ENCODE results near the gene AGTR1. TPM values are rescaled to one million over a fixed set of nuclear protein-coding genes. Genes with fewer than 3 reads are reported as not detected.

The AGTR1 gene
- total RNA-seq, 1 donor from 2014 or later = not detected

DNA sequence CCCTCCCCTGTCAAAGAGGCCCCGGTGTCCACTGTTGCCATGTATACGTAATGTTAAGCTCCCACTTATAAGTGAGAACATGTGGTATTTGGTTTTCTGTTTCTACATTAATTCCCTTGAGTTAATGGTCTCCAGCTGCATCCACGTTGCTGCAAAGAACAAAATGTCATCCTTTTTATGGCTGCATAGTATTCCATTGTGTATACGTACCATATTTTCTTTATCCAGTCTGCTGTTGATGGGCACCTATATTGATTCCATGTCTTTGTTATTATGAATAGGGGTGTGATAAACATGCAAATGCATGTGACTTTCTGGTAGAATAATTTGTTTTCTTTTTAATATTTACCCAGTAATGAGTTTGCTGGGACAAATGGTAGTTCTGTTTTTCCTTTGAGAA lies 43.3 kb upstream of the AGTR1 start:
- no peak overlapping the region for H3K4me3 ChIP-seq
- peaks cover 4% of the 10 kb centered on the region for H3K27me3 Mint-ChIP-seq (ENCODE audit: insufficient read depth, low read depth)
- no peak for DNase-seq (ENCODE audit: low spot score)
- peaks cover 5% of the 10 kb centered on the region for H3K9me3 ChIP-seq (ENCODE audit: low read depth)
- H3K79me2 ChIP-seq (ENCODE audit: low read depth) = no peaks in the 10 kb centered on the region
- H3K9me3 Mint-ChIP-seq = no peaks in the 10 kb centered on the region
- H3K36me3 ChIP-seq = no peaks in the 10 kb centered on the region
- no peaks in the 10 kb centered on the region for H4K20me1 ChIP-seq (ENCODE audit: low read depth)
- H2AFZ ChIP-seq (replicated peaks) = no peak overlapping the region
- H3K27ac ChIP-seq = no peak overlapping the region
- no peaks in the 10 kb centered on the region for H3K4me1 ChIP-seq
- H3K4me3 Mint-ChIP-seq = no peak overlapping the region
- H3K9ac ChIP-seq = no peak overlapping the region
- no peak overlapping the region for H3K4me2 ChIP-seq
- no peaks in the 10 kb centered on the region for H3K4me1 Mint-ChIP-seq
- no peaks in the 10 kb centered on the region for H3K27me3 ChIP-seq
- H3F3A ChIP-seq (ENCODE audit: low read depth) = no peaks in the 10 kb centered on the region
- H3K27ac Mint-ChIP-seq = no peak overlapping the region
- no peaks in the 10 kb centered on the region for H3K36me3 Mint-ChIP-seq
- TF ChIP-seq EZH2 (IDR thresholded peaks at IDR 0.05) (no peak), EZH2phosphoT487 (IDR thresholded peaks at IDR 0.05) (no peak)
- TF ChIP-seq, protein P1, sequence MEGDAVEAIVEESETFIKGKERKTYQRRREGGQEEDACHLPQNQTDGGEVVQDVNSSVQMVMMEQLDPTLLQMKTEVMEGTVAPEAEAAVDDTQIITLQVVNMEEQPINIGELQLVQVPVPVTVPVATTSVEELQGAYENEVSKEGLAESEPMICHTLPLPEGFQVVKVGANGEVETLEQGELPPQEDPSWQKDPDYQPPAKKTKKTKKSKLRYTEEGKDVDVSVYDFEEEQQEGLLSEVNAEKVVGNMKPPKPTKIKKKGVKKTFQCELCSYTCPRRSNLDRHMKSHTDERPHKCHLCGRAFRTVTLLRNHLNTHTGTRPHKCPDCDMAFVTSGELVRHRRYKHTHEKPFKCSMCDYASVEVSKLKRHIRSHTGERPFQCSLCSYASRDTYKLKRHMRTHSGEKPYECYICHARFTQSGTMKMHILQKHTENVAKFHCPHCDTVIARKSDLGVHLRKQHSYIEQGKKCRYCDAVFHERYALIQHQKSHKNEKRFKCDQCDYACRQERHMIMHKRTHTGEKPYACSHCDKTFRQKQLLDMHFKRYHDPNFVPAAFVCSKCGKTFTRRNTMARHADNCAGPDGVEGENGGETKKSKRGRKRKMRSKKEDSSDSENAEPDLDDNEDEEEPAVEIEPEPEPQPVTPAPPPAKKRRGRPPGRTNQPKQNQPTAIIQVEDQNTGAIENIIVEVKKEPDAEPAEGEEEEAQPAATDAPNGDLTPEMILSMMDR (IDR thresholded peaks at IDR 0.05) = no peak

DNA sequence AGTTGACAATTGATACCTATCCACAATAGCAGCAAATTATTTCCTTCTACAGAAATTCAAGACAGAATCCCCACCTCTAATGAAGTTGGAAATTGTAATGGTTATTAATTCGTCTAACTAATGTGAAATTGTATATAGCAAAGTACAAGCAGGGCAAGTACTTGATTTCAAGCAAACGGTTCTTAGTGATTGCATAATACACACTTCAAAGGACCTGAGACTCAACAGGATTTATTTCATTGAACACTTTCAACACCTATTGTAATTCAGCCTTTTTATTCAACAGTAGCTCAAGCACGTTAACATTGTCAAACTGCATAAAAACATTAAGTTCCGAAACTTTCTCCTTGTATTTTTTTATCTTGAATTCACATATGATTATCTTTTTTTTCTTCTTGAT lies 40.2 kb upstream of the AGTR1 start:
- no peaks in the 10 kb centered on the region for H3K4me1 Mint-ChIP-seq
- no peaks in the 10 kb centered on the region for H3K9me3 Mint-ChIP-seq
- no peak overlapping the region for H3K4me3 Mint-ChIP-seq
- no peaks in the 10 kb centered on the region for H4K20me1 ChIP-seq (ENCODE audit: low read depth)
- H3K9me3 ChIP-seq (ENCODE audit: low read depth) = peaks cover 5% of the 10 kb centered on the region
- no peak overlapping the region for H3K9ac ChIP-seq
- no peak overlapping the region for H3K27ac ChIP-seq
- no peak overlapping the region for H3K4me2 ChIP-seq
- no peaks in the 10 kb centered on the region for H3K79me2 ChIP-seq (ENCODE audit: low read depth)
- H3K4me1 ChIP-seq = no peaks in the 10 kb centered on the region
- no peak overlapping the region for H3K27ac Mint-ChIP-seq
- no peaks in the 10 kb centered on the region for H3K36me3 Mint-ChIP-seq
- H3K27me3 Mint-ChIP-seq (ENCODE audit: insufficient read depth, low read depth) = peaks cover 4% of the 10 kb centered on the region
- H3K4me3 ChIP-seq = no peak overlapping the region
- DNase-seq (ENCODE audit: low spot score) = no peak
- H3F3A ChIP-seq (ENCODE audit: low read depth) = no peaks in the 10 kb centered on the region
- no peaks in the 10 kb centered on the region for H3K36me3 ChIP-seq
- no peaks in the 10 kb centered on the region for H3K27me3 ChIP-seq
- H2AFZ ChIP-seq (replicated peaks) = no peak overlapping the region
- TF ChIP-seq EZH2 (IDR thresholded peaks at IDR 0.05) = no peak

DNA sequence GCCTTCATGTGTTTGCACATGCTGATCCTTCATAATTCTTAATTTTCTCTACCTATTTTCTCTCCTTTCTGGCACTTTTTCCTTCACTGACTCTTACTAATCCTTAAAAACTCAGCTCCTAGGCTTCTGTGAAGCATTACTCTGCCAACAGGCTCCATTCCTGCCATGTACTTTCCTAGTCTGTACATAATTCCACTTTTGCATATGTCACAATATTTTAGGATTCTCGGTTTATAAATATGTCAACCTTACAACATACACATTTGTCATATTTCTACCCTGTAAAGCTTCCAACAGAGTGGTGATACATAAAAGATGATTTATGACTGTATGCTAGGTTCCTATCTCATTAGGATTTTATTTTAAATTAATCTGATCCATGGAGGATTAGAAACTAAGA lies 38.2 kb upstream of the AGTR1 start:
- Histone ChIP-seq H3K27me3 (no peaks in the 10 kb centered on the region), H3K4me3 (no peak overlapping the region), H3F3A (ENCODE audit: low read depth) (no peaks in the 10 kb centered on the region), H4K20me1 (ENCODE audit: low read depth) (no peaks in the 10 kb centered on the region), H3K27ac (no peak overlapping the region), H3K79me2 (ENCODE audit: low read depth) (no peaks in the 10 kb centered on the region), H3K4me1 (no peaks in the 10 kb centered on the region), H3K9me3 (ENCODE audit: low read depth) (peaks cover 1% of the 10 kb centered on the region), H3K4me2 (no peak overlapping the region), H2AFZ (replicated peaks) (no peak overlapping the region), H3K36me3 (no peaks in the 10 kb centered on the region), H3K9ac (no peak overlapping the region)
- H3K36me3 Mint-ChIP-seq = no peaks in the 10 kb centered on the region
- peaks cover 1% of the 10 kb centered on the region for H3K27me3 Mint-ChIP-seq (ENCODE audit: insufficient read depth, low read depth)
- H3K9me3 Mint-ChIP-seq = no peaks in the 10 kb centered on the region
- TF ChIP-seq EZH2 (IDR thresholded peaks at IDR 0.05) = no peak
- TF ChIP-seq, protein P1 (IDR thresholded peaks at IDR 0.05) = no peak
- TF ChIP-seq EZH2phosphoT487 (IDR thresholded peaks at IDR 0.05) = no peak
- no peak for DNase-seq (ENCODE audit: low spot score)
- H3K27ac Mint-ChIP-seq = no peak overlapping the region
- H3K4me1 Mint-ChIP-seq = no peaks in the 10 kb centered on the region
- H3K4me3 Mint-ChIP-seq = no peak overlapping the region

DNA sequence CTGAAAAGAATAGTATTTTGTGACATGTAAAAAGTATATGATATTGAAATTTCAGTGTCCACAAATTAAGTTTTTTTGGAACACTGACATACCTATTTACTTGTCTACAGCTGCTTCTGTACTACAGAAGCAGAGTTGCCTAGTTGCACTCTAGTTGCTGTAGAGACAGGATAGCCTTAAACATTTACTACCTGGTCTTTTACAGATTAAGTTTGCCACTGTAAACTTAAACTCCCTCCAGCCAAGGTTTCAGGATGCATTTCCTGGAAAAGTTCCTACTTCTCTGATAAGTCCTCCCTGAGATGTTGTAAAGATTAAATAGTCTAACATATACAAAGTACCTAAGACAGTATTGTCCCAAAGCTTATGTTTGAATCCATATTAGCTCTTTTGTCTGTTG lies 17.4 kb upstream of the AGTR1 start:
- Histone ChIP-seq H3K27me3 (no peaks in the 10 kb centered on the region), H3K9me3 (ENCODE audit: low read depth) (no peaks in the 10 kb centered on the region), H4K20me1 (ENCODE audit: low read depth) (no peaks in the 10 kb centered on the region), H3K4me2 (no peak overlapping the region), H3K9ac (no peak overlapping the region), H3K36me3 (no peaks in the 10 kb centered on the region), H3K4me1 (no peaks in the 10 kb centered on the region), H3F3A (ENCODE audit: low read depth) (no peaks in the 10 kb centered on the region), H3K27ac (no peak overlapping the region), H2AFZ (replicated peaks) (no peak overlapping the region), H3K4me3 (no peak overlapping the region), H3K79me2 (ENCODE audit: low read depth) (no peaks in the 10 kb centered on the region)
- no peak overlapping the region for H3K4me3 Mint-ChIP-seq
- H3K36me3 Mint-ChIP-seq = no peaks in the 10 kb centered on the region
- TF ChIP-seq EZH2phosphoT487 (IDR thresholded peaks at IDR 0.05) = no peak
- TF ChIP-seq EZH2 (IDR thresholded peaks at IDR 0.05) = no peak
- TF ChIP-seq, protein P1 (IDR thresholded peaks at IDR 0.05) = no peak
- no peaks in the 10 kb centered on the region for H3K4me1 Mint-ChIP-seq
- no peak overlapping the region for H3K27ac Mint-ChIP-seq
- H3K27me3 Mint-ChIP-seq (ENCODE audit: insufficient read depth, low read depth) = peaks cover 2% of the 10 kb centered on the region
- no peaks in the 10 kb centered on the region for H3K9me3 Mint-ChIP-seq
- no peak for DNase-seq (ENCODE audit: low spot score)

Measured in neural progenitor cell (in vitro differentiated cells).